NCI-H2227 (cell line): ENCODE data around the gene MED27.

Source experiments
- DNase-seq: peaks from one replicate; lab custom pipeline; 2025; ENCODE audit not compliant: unreplicated experiment; lab: John Stamatoyannopoulos, UW

MED27 gene

DNA sequence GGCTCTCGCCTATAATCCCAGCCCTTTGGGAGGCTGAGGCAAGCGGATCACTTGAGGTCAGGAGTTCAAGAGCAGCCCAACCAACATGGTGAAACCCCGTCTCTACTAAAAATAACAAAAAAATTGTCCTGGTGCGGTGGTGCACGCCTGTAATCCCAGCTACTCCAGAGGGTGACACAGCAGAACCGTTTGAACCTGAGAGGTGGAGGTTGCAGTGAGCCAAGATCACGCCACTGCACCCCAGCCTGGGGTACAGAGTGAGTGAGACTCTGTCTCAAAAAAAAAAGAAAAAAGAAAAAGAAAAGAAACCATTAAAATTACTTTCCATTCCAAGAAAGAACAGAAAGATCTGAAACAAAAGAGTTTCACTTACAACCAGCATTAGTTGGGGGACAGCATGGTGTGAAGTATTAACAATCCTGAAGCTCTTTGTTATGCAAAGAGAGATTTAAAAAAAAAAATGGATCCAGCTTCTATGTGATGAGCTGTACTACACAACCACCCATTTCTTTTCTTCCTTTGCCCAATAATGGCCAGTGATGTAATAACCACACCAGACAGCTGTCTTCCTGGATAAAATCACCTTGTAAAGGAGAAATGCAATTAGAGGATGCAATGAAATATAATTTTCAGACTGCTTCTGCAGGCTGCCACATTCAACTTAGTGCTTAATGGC lies 76.9 kb downstream of the MED27 start:
- DNase-seq = no peak

DNA sequence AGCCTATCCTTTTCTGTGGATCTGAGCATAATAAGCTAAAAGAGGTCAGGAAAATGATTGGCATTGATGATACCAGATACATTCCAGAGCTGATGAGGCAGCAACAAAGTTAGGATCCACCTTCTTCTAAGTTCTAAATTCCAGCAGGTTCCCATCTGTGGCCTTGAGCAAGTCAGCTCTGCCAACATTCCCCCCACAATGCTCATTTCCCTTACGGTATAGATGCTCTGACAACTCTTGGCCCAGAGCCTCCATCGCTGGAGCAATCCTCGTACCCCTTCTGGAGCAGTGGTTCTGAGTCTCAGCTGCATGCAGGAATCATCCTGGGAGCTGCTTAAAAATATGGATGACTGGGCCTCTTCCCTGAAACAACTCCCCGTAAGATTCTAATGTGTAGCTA lies 78.1 kb downstream of the MED27 start:
- DNase-seq = no peak

DNA sequence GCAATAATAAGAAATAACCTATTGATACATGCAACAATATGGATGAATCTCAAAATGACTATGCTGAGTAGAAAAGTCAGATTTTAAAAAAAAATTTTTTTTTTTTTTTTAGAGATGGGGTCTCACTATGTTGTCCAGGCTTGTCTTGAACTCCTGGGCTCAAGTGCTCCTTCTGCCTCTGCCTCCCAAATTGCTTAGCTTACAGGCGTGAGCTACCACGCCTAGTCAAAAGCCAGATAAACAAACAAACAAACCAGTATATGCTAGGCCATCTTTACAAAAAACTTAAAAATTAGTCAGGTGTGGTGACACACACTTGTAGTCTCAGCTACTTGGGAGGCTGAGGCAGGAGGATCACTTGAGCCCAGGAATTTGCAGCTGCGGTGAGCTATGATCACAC lies 79.0 kb downstream of the MED27 start:
- no peak for DNase-seq

DNA sequence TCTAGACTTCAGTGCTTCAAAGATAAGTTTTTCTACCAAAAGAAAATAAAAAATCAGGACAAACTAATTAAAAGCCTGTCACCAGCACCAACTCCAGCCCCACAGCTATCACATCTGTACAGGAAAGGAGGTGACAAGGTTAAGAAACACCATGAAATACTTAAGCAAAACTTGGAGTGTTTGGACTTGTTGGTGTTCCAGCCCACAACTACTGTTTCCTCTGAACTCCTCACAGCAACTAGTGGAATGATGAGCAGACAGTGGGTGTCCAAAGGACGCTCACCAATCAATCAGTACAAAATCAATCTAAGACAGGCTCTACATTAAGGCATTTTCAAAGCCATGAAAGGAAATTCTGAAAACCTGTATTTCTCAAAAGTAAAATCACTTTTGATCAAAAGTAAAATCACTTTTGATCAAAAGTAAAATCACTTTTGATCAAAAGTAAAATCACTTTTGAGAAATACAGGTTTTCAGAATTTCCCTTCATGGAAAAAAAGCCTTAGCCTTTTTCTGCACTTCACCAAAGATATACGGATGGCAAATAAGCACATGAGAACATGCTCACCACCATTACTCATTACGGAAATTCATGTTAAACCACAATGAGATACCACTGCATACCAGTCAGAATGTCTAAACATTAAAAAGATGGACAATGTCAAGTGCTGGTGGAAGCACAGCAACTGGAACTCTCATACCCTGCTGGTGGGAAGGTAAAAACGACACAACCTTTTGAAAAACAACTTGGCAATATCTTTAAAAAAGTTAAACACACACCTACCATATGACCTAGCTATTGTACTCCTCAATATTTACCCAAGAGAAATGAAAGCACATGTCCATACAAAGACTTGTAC lies 79.7 kb downstream of the MED27 start:
- DNase-seq = no peak

DNA sequence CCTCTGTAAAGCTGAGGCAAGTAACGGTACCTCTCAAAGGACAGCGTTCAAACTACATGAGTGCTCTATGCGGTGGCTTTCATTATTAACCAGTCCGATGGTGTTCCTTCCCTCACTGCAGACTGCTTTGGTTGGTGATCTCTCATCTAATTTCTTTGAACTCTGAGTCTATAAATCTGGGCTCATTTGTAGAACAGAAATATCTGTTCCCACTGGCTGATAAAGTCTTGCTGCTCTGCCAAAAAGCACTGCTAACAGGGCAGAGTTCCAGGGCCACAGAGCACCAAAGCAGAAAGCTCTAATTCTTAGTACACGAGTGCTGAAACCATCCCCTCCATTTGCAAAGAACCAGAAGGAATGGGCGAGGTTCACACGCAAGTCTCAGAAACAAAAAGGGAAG lies 81.9 kb downstream of the MED27 start:
- no peak for DNase-seq

DNA sequence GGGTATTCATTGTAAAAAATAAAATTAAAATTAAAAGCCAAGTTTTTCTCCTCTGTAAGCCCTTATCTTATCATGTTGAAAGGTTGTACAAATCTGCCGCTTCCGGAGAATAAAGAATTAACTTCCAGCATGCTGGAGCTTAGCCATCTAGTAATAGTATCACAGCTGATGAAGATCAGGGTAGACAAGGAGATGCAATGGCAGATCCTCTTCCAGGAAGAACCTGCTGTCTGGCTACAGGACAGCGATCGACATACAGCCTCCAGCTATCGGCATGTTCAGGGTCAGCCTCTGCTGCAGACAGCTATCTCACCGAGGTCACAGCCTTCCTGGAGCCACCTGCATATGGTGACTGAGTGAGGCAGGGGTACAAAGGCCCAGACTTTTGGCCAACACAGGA lies 82.6 kb downstream of the MED27 start:
- DNase-seq = no peak

DNA sequence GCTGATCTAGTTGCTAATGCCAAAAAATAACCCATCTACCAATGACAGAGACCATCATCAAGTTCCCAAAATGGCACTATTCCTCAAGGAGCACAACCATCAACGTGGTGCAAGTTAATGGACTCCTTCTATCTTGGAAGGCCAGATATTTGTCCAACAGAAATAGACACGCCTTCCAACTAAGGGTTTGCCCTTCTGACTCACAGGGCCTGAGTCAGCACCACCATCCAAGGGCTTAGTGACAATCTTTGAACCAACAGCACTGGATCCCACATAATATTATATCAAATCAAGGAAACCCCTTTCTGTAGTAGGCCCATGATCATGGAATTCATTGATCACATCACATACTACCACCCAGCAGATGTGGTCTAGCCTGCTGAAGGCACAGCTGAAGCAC lies 84.3 kb downstream of the MED27 start:
- no peak for DNase-seq

DNA sequence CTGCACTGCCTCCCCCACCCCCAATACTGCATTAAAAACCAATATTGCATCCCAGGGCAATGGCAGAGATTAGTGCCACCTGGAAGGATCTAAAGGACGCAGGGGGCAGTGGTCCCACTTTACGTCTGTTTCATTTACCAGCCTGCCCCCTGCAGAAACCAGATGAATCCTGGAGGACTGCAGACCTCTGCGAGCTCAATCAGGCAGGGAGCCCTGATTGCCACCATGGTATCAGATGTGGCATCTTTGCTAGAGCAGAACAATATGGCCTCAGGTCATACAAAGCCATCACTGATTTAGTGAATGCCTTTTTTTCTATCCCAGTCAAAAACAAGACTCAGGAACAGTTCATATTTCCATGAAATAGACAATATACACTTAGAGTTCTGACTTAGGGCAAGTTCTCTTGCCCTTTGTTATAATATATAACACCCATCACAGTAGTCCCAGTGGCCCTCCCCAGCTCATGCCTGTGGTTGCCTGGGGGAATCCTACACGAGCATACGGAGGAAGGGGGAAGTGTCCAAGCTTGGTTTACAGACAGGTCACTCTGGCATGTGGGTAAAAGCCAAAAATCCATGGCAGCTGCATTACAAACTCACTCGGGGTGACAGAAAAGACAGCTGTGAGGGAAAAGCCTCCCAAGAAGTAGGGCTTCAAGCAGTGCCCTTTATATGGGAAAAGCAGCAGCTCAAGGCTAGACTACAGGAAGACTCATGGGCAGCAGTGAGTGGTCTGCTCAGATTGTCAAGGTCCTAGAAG lies 85.1 kb downstream of the MED27 start:
- no peak for DNase-seq

DNA sequence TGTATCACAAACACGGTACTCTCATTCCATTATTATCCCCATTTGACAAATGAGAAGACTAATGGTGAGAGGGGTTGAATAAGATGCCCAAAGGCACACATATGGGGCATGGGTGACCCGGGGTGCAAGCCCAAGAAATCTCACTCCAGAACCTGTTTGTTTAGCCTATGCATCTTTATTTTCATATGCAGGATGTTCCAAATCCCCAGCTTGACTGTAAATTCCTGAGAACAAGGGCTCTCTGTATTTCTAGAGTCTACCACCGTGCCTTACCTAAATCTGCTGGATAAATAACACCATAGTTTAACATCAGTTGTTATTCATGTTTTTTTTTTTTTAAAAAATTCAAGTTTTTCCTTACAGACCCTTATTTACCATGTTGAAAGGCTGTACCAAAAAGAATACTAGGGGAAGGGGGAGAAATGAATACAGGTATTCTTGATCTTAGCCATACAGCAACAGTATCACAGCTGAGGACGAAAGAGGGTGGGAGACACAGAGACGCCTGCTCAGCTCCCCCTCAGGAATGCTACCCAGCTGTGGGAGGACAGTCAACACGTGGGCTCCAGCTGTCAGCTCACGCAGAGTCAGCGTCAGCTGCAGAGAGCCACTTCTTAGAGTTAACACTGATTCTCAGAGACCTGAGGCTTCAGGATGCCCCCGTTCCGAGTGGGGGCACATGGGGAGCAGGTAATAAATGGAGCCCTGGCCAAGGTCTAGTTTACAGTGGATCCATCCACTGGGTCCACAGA lies 86.6 kb downstream of the MED27 start:
- no peak for DNase-seq

DNA sequence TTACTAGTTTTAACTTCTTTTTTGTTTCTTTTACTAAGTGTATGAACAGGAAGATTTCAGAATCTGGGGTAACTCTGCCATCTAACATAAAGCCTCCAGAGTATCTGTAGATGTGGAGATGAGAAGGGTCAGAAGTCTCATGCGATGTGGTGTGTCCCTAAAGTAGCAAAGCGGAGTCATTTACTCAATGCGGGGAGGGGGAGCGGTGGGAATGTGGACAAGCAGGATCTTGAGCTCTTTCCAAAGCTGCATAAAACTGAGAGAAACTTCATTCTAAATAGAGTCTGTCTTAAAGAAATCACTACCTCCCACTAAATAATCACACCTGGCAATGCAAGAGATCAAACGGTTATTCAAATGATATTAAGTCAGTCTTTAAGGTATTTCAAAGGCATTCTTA lies 92.4 kb downstream of the MED27 start:
- DNase-seq = no peak

DNA sequence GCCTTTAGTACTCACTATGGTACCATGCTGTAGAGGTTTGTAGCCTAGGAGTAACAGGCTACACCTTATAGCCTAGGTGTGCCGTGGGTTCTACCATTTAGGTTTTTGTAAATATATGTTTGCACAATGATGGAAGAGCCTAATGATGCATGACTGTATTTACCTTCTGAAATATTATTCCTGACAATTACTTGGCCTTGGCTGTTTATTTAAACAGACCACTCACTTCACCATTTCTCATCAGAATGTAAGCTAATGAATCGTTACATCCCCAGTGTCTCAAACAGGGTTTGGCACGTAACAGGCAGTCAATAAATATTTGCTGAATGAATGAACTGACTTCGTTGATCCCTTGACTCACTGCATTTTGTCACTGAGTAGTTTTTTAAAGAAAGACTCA lies 93.1 kb downstream of the MED27 start:
- DNase-seq = no peak

DNA sequence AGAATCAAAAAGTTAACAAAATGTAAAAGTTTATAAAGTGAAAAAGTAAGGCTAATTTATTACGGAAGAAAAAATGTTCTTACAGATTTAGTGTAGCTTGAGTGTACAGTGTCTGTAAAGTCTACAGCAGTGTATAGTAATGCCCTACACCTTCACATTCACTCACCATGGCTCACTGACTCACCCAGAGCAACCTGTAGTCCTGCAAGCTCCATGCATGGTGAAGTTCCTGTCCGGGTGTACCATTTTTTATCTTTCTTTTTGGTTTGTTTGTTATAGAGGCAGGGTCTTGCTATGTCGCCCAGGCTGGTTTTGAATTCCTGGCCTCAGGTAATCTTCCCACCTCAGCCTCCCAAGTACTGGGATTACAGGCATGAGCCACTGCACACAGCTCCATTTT lies 93.6 kb downstream of the MED27 start:
- DNase-seq = no peak

DNA sequence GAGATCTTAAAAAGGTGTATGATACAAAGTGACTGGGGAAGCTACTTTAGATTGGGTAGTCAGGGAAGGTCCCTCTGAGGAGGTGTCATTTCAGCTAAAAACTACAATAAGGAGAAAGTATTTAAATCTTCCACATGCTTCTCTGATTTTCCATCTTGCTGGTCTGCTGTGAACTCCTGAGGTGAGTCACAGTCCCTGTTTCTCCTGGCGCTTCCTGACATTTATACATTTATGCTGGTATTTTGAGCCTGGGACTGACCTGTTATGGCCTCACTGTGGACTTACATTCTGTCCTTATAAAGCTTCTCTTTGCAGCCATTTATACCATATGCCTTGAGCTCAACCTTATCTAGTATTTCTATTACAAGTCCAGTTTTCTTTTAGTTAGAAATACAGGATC lies 95.1 kb downstream of the MED27 start:
- DNase-seq = no peak

DNA sequence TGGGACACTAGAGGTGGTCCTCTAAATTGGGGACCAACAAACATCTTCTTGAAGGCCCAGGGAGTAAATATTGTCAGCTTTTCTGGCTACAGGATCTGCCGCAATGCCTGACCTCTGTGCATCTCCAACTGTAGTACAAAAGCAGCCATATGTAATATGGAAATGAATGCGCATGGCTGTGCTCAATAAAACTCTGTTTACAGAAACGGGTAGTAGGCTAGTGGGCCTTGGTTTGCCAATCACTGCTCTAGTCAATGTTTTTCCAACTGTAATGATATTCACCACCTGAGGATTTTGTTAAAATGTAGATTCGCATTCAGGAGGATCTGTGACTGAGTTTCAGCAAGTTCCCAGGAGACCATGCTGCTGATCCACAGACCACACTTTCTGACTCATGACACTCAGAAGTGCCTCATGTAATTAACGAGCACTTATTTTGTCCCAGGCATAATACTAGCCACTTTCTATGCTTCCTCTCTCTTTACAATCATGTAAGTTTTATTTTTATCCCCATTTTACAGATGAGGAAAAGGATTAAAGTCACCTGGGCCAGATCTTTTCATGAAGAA lies 96.9 kb downstream of the MED27 start:
- no peak for DNase-seq

DNA sequence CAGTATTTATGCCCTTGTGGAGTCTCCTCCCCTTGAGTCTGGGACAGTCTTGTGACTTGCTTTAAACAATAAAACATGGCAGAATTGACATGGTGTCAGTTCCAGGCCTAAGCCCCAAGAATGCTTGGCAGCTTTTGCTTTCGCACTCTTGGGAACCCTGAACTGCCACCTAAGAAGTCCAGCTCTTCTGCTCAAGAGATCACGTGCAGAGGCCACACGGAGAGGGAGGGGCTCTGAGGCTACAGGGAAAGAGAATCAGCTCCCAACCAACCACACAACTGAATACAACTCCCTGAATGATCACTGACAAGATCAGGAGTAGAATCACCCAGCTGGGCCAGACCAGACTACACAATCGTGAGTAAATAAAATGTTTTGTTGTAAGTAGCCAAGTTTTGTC lies 97.6 kb downstream of the MED27 start:
- DNase-seq = no peak

DNA sequence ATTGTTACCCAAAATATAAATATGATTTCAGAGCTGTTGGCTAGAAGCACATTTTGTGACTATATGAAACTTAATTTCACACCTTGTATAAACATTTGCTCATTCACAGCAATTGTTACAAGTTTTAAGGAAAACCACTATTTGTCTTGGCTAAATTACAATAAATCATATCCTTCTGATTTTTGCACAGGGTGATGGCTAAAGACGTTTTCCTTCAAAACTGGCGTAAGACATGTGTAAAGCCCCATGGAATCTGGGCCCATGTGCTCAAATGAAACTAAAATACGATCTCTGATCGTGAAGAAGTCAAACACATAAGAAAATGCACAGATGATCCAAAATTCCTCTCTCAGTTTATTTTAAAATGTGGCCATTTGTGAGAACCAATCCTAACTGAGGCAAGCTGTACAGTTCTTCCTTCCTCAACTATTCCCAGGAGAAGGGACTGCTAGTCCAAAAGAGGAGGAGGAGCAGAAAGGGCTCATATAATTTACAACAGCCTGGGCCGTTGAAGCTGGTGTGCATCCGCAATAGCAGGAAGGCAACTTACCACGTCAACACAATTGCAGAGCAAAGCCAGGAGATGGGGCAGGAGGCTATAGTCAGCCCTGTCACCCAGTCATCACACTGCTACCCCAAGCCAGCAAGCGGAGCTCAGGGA lies 98.4 kb downstream of the MED27 start:
- DNase-seq = no peak

DNA sequence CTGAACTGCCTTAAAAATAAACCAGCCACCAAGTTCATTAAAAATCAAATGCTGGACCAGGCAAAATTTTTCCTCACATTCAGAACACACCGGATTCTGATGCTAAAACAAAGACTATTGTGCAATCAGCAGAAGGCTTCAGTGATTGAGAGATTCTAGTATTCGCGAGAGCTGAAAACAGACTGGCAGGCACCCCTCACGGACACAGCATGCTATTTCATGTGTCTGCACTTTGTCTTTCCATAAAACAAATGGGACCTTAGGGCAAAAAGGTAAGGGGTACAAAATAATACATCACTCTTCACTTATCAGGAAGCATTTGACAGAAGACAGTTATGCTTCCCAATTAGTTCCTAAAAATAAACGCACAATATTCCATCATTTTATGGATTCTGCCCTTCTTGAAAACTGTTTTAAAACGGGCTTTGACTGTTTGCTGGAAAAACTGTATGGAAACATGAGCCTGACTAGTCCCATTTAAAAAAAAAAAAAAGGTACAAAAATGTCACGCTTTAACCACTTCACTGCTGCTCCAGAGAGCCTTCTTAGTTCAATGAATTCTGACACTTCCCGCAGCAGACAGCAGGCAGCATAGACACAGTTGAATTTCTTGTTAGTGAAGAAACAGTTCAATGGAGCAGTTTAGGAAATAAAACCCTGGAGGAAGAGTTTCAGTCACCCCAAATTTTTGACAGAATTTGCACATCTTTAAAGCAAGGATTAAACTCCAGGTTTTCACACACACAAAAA lies 99.2 kb downstream of the MED27 start:
- DNase-seq = no peak

DNA sequence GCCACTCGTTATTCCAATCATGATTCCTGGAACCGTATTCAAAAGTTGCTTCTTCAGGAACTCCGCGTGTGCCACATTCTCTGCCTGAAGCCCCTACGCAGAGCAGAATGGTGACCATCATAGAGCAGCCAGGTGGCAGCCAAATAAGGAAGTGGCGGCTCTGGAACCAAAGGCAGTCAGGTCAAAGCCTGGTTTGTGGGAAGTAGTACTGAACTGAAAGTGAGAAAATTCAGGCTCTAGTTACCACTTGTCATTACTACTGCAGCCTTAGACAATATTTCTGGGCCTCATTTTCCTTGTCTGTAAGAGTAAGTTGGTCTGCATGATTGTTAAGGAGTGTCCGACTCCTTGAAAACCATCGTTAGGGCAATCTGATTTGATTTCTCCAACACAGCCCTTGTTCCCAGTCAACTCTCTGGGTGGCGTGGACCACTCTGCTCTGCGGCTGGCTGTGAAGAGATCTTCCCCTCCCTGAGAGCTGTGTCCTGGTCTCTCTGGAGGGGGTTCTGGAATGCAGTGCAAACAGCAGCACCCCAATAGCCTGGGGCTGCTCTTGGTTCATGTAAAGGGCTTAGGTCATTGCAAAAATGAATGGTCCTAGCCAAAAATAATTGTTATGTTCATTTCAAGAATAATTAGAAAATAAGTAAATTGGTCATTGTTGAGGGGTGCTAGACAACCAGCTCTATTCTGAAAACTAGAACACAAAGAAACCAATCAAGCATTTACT lies 102.4 kb downstream of the MED27 start:
- no peak for DNase-seq
